Stimulated activated naive CD8-positive, alpha-beta T cell treated with anti-CD3 and anti-CD28 coated beads, Interleukin-15, Interleukin-2, amounts not matched to agents 100 U/mL and 50 U/mL, for 24 hours (primary cell): ENCODE measurements around the gene GLYATL1.
A peak's percentile ranks its signal among the peaks of the same experiment; 100 is the strongest.

Source experiments
- ATAC-seq: fragments of 150-1000 bp; cut with Tn5 transposase; one replicate; pipeline ENCODE4 v1.10.0; 2021
- DNase-seq: peaks from one replicate; pipeline ENCODE4 v3.0.0; 2021

Gene GLYATL1, protein sequence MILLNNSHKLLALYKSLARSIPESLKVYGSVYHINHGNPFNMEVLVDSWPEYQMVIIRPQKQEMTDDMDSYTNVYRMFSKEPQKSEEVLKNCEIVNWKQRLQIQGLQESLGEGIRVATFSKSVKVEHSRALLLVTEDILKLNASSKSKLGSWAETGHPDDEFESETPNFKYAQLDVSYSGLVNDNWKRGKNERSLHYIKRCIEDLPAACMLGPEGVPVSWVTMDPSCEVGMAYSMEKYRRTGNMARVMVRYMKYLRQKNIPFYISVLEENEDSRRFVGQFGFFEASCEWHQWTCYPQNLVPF

DNA sequence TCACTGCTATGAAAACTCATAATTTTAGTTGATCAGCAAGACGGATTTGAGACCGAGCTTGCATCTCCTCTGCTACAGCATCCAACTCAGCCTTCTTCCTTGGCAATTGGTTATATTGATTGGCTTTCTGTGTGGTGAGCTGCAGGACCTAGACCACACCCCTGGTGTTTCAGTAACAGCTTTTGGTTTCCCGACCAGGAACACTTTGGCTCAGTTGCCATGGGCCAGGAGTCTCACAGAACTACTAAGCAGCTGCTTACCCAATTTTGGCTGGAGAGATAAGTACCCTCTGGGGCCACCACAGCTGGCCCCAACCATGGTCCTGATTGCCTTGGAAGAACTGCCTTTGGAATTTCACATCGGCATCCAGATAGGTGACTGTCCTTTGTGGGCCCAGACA, at the start of gene GLYATL1:
Gene GLYATL1, plus strand, starts transcription at position 212 of the 400 bp plus-strand sequence. CDS start 7,600 bp downstream, outside the sequence.
- ATAC-seq (no peak), DNase-seq (no peak)

DNA sequence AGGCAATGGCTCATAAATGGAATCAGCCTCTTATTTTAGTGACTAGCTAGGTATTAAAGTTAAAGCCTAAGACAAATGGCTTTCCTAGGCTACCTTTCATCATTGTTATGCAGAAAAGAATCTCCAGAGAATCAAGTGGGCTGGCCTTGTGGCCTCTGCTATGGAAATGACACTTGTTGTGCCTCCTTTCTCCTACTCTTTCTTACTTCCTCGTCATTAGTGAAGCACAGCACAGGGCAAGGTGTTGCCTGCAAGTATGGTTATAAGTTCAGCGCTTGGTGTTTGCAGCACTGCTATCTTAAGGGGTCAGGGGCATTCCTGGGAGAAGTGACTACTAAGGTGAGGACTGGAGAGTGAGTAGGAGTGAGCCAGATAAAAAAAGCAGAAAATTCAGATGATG, 45.4 kb upstream of the GLYATL1 start:
- ATAC-seq (no peak), DNase-seq (no peak)

- DNase-seq (no peak), ATAC-seq (no peak)
These were observed 41.2 kb upstream of the GLYATL1 start for GRCh38 chr11:58898106-58898505.

DNA sequence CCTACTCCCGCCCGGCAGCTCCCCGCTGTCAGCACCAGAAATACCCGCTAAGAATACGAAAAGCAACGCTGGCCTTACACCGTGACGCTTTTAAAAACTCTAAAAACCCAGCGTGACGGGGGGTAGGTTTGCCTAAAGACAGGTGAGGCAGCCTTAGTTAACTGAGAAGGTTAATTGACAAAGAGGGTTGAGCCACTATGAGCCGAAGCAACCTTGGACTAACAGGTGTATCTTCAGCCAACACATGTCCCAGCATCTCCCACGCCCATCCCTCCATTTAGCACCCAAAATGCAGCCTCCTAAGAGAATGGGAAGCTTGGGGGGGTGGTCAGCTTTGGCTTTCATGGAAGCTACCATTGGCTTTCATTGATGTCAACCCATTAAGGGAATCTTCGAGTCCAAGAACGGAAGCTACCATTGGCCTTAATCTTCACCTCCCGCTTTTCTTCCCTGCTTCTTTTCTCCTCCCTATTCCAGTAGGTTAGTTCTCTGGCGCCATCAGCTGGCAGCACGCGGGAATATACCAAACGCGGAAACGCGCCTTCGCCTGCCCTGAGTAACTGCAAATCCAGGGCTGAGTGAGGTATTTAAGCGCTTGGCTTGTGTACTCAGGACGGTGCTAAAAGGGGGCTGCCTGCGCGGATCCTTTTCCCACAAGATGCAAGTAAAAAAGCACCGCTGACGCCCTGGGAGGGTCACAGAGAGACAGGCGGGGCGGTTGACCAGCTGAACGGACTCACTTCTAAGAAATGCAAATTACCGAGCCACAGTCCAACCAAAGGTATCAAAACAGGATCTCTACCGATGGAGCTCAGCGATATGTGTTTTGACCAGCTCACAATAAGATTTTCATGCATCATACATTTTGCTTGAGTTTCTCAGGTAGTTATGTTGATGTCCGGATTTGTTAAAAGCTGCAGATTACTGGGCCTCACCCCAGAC, 38.5 kb upstream of the GLYATL1 start:
- peak; percentile 62 for DNase-seq
- peak; percentile 43 for ATAC-seq

- ATAC-seq (no peak), DNase-seq (no peak)
These were observed 36.4 kb upstream of the GLYATL1 start for GRCh38 chr11:58902881-58903280.

GRCh38 chr11:58905011-58905720, 34.1 kb upstream of the GLYATL1 start:
- no peak for ATAC-seq
- no peak for DNase-seq

DNA sequence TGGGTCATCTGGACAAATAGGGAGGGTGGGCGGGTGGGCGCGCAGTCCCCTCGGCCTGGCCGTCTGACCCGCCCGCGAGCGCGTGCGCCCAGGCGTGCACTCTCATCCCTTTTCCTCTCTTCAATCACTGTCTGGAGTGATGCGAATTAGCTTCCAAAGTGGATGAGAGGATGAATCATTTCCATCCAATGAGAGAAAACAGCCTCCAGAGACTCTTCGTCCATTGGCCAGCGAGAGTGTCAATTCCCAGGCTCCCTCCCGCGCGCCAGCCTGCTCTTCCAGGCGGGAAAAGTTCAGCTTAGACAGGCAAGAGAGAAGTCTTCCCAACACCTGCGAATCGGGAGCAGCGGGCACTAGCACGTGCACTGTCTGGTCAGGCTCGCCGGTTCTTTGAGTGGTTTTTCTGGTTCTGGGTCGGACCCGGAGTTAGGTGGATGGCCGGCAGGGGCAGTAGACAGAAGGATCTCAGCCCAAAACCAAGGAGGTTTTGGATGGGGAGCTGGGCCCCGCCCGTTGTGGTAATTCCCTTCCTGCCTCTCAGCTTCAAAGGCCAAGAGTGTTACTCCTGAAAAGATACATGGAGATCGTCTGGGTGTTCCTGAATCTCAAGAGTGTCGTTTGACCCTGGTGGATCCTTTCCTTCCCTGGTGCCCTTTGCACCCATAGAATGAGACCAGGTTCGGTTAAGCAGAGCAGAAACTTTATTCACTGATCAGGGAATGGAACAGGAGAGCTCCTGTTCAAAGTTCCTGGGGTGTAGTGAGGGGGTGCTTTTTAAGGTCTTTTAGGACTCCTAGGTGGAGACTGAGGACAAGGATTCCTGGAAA, 33.4 kb upstream of the GLYATL1 start:
- DNase-seq (no peak), ATAC-seq (no peak)

DNA sequence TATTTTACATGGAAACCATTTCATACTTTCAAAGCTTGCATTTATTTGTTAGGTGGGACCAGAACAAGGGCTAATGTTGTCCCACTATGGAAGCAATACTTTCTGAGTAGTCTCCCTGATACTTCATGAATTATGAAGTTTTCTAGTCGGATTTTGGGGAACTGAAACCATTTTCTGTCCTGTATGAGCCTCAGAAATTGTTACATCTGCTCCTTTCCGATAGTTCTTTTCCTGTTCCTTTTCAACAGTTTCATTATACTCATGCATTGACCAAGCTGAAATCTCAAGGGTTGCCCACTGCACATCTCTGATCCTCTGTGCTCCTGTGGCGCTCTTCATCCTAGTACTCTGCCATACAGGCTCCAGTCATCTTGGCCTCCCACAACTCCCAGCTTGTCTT, 31.5 kb upstream of the GLYATL1 start:
- DNase-seq: no peak
- no peak for ATAC-seq

- ATAC-seq (no peak), DNase-seq (no peak)
These were observed 27.2 kb upstream of the GLYATL1 start for GRCh38 chr11:58912124-58912523.

GRCh38 chr11:58913685-58914084, 25.6 kb upstream of the GLYATL1 start:
- ATAC-seq (no peak), DNase-seq (no peak)

DNA sequence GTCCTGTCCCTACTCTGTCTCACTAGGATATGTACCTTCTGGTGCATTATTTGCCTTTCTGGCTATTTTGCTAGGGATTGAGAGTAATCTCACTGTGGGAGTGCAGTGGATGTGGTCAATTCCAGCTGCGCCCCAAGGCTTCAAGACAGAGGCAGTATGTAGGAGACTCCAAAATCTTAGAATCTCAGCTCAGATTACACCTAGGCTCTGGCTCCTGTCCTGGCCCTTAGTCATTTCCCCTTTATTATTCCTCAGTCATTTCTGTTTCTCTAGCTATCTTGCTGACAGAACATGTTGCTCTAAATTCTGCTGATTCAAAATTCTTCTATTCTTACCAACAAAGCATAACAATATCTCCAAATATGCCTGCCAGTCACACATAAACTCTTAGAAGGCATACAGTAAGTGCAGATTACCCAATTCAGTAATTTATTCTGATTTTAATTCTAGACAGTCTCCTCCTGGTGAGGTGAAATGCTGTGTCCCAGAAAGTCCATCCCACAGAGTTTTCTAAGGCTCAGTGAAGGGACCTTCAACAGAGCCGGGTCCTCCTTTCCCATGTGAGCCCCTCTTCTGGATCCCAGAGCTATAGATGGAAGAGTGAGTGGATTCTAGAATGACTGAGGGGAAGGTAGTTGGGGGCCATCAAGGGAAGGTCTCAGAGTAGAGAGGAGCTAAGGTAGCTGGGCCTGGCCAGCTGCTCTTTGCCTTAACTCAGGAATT, 24.3 kb upstream of the GLYATL1 start:
- DNase-seq: no peak
- ATAC-seq: no peak

- no peak for ATAC-seq
- DNase-seq: no peak
These were observed 22.7 kb upstream of the GLYATL1 start for GRCh38 chr11:58916637-58917036.

DNA sequence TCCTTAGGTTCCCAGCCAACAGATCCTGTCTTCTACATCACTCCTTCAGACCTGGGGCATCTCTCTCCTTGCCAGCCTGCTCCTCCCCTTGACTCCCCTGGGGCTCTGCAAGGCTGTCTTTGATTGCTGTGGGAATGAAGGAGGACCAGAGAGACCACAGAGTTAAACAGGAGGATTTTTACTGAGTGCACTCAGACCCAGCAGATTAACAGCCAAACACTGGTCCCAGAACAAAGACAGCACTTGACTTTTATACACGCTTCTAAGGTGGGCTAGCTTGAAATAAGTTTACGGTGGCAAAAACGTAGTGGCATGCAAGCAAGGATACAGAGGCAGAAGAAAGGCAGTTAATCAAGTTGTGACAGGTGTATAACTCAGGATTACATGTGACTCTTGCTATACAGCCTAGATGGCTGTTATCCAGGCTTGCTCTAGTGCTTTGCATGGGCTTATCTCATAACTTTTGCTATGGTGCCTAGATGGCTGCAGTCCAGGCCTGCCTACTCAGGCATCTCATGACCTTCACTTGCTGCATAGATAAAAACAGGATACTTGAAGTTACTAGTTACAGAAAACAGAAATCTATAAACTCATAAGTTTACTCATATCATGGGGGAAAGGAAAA, 22.0 kb upstream of the GLYATL1 start:
- DNase-seq: no peak
- no peak for ATAC-seq

- no peak for ATAC-seq
- DNase-seq: no peak
These were observed 19.7 kb upstream of the GLYATL1 start for GRCh38 chr11:58919561-58919960.

DNA sequence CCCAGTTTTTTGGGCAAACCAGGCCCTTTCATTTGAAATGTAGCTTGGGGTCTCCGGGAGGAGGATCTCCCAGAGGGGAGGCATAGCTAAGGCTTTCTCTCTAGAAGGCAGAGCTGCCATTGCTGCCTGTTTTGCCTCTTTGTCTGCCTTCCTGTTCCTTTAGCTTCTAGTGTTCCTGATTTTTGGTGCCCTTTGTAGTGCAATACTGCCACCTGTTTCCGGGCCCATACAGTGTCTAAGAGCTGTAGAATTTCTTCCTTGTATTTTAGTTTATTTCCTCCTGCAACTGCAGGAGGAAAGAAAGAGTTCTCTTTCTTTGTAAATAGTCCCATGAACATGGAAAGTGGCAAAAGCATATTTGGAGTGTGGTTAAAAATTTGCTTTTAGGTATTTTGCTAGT, 19.3 kb upstream of the GLYATL1 start:
- ATAC-seq: no peak
- no peak for DNase-seq

DNA sequence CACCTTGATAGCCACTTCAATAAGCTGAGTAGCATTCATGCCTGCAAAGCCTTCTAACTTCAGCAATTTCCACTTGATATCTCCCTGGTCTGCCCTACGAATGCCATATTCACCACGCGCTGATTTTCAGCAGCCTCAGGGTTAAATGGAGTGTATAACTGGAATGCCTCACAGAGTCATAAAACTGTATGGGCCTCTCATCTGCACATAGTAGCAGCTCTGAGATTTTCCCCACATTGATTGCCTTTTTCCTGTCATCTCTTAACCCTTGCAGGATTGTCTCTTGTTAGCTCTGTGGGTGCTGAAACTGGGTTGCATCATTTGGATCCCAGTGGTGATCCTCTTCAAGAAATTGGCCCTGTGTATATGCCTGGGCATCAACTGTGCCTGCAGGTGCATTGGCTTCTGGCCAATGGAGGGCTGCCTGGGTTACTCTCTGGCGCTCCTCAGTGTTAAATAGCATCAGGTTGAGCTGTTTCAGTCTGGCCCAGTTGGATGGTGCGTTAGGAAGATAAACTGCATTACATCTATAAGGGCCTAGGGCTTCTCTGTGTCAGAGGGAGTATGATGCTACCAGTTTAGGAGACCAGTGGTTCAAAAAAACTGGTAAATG, 17.4 kb upstream of the GLYATL1 start:
- DNase-seq (no peak), ATAC-seq (no peak)

DNA sequence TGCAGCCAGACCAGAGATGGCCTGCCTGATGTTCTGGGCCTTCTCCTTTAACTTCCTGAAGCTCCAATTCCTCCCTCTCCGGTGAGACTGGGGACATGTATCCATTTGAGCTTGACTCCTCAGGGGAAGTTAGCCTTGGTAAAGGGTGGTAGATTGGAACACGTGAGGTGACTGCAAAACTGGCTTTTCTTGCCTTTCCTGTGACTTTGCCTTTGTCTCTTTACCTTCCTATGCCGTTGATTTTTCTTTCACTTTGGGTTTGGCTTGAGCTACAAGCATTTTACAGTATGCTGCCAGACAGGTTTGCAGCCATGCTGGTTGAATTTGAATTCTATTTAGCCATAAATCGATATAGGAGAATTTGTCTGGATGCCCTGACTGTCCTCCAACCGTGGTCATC, 16.8 kb upstream of the GLYATL1 start:
- ATAC-seq: no peak
- no peak for DNase-seq

DNA sequence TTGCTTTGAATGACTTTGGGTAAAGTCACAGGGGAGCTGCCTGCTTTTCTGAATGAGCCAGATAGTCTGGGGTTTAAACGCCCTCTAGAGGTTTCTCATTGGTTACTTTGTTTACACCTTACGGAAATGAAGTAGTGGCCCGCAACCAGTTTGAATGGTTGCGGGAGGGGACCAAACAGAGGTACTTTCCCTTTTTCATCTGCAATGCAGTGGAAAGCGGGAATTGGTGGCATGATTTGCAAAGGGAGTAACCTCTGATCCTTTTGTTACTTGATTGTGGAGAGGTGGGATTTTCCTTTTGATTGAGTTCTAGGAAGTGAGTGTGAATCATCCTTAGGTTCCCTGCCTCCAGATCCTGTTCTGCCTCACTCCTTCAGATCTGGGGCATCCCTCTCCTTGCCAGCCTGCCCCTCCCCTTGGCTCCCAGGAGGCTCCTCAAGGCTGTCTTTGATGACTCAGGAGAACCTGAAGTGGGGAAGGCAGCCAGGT, 15.9 kb upstream of the GLYATL1 start:
- ATAC-seq (peak; percentile 58), DNase-seq (no peak)

DNA sequence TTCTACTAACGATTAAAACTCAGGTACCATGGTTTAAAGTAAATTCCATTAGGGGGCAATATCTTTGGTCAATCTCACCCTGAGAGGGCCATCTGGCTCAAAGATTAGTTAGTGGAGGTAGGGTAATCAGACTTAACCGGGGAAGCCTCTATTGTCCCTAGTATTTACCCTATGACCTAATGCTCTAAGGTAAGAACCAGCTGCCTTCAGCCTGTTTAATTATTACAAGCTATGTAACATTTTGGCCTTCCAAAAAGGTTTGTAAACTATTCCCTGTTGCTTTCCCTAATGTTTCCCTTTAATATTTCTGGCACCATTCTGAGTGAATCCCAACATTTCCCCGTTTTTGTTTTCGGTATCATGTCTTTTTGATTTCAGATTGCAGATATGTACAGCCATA, 15.1 kb upstream of the GLYATL1 start:
- ATAC-seq (no peak), DNase-seq (no peak)

DNA sequence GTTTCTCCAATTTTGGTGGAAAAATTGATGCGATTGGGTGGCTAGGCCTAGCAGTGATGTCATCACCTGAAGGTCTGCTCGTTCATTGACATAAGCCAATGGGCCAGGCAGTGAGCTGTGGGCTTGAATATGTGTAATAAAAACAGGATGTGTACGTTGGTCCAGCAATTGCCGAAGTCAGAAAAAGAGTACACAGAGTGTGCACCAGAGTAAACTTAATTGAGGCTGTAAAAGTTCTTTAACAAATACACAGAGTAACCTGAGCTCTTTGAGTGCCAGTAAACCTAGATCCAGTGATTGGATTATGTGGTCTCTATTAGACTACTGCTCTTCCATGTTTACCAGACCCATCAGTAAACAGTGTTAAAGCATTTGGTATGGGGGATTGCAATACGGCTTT, 13.0 kb upstream of the GLYATL1 start:
- DNase-seq (no peak), ATAC-seq (no peak)
